DND-41 (cell line): ENCODE results near the gene ABLIM1.

Experiments
- ATAC-seq: fragments of 200-7000 bp; cut with Tn5 transposase; 3 replicates; pipeline ENCODE4 v1.9.1; 2021; ENCODE audit warnings: low read depth; ENCODE audit not compliant: insufficient read depth
- DNase-seq: peaks from one replicate; pipeline ENCODE4 v3.0.0-alpha.2; 2020
- H2AFZ ChIP-seq: 2 replicates; pipeline ENCODE4 v1.6.0; 2012; ENCODE audit warnings: low read depth, low read length
- H3K27ac ChIP-seq: 2 replicates; pipeline ENCODE4 v1.5.1; 2012; ENCODE audit warnings: low read length, inconsistent platforms
- H3K27me3 ChIP-seq: fragments of 200-600 bp; sonication (generic); 2 replicates; pipeline ENCODE4 v1.6.0; 2012; ENCODE audit warnings: low read length, mild to moderate bottlenecking, inconsistent platforms; ENCODE audit not compliant: insufficient read depth, poor library complexity
- H3K36me3 ChIP-seq: 2 replicates; pipeline ENCODE4 v1.5.1; 2012; ENCODE audit warnings: low read length, inconsistent platforms; ENCODE audit not compliant: insufficient read depth
- H3K4me1 ChIP-seq: 2 replicates; pipeline ENCODE4 v1.5.1; 2012; ENCODE audit warnings: mild to moderate bottlenecking, low read length; ENCODE audit not compliant: insufficient read depth
- H3K4me2 ChIP-seq: 2 replicates; pipeline ENCODE4 v1.6.0; 2012; ENCODE audit warnings: mild to moderate bottlenecking, moderate library complexity, low read length, inconsistent platforms; ENCODE audit not compliant: insufficient read depth
- H3K4me3 ChIP-seq, 2 experiments: fragments of 200-600 bp in 1 of 2; shearing (Covaris generic) in 1 of 2; 2 replicates each; pipeline ENCODE4 v1.5.1; 2012 to 2016; ENCODE audit warnings: inconsistent platforms in 2 of 2, low read length in 2 of 2, mild to moderate bottlenecking in 2 of 2, low read depth in 1 of 2, moderate library complexity in 1 of 2
- H3K79me2 ChIP-seq: 2 replicates; pipeline ENCODE4 v1.6.0; 2012; ENCODE audit warnings: low read length, inconsistent platforms; ENCODE audit not compliant: insufficient read depth
- H3K9ac ChIP-seq: 2 replicates; pipeline ENCODE4 v1.6.0; 2012; ENCODE audit warnings: low read depth, mild to moderate bottlenecking, inconsistent platforms, low read length, moderate library complexity
- H3K9me3 ChIP-seq: 2 replicates; pipeline ENCODE4 v1.5.1; 2012; ENCODE audit warnings: low read length, moderate library complexity, mild to moderate bottlenecking, inconsistent platforms; ENCODE audit not compliant: insufficient read depth, severe bottlenecking
- H4K20me1 ChIP-seq: 2 replicates; pipeline ENCODE4 v1.6.0; 2012; ENCODE audit warnings: low read length; ENCODE audit not compliant: insufficient read depth
- CTCF ChIP-seq: IDR thresholded peaks from 2 replicates; pipeline ENCODE4 v1.5.1; 2012; ENCODE audit warnings: borderline replicate concordance, low read length, moderate library complexity, mild to moderate bottlenecking; ENCODE audit not compliant: poor library complexity, severe bottlenecking; ENCODE audit errors: extremely low read depth
- EZH2 ChIP-seq: IDR thresholded peaks from 3 replicates; pipeline ENCODE4 v1.6.1; 2012; ENCODE audit warnings: borderline replicate concordance, low read depth, mild to moderate bottlenecking, moderate library complexity, low read length, inconsistent platforms; ENCODE audit not compliant: severe bottlenecking

The ABLIM1 gene

GRCh38 chr10:114408112-114408967, 249.7 kb downstream of the ABLIM1 start:
- H3K27me3 ChIP-seq: peaks cover 11% of the 10 kb centered on the region
- no peak overlapping the region for H3K9ac ChIP-seq
- ATAC-seq (peak; percentile 47; the same call in 1 of the 3 replicates), DNase-seq (no peak)
- no peaks in the 10 kb centered on the region for H3K79me2 ChIP-seq
- no peaks in the 10 kb centered on the region for H4K20me1 ChIP-seq
- TF ChIP-seq CTCF (no peak), EZH2 (no peak)
- no peak overlapping the region for H3K4me3 ChIP-seq
- no peak overlapping the region for H3K4me2 ChIP-seq
- H3K4me1 ChIP-seq: no peaks in the 10 kb centered on the region
- H3K9me3 ChIP-seq: no peaks in the 10 kb centered on the region
- H2AFZ ChIP-seq: no peak overlapping the region
- no peaks in the 10 kb centered on the region for H3K36me3 ChIP-seq
- no peak overlapping the region for H3K27ac ChIP-seq

- DNase-seq: no peak
- peaks cover 5% of the 10 kb centered on the region for H3K27me3 ChIP-seq
- H3K27ac ChIP-seq: no peak overlapping the region
- H3K4me3 ChIP-seq: no peak overlapping the region
- TF ChIP-seq EZH2: no peak
- no peak for TF ChIP-seq CTCF
- ATAC-seq: no peak
- no peaks in the 10 kb centered on the region for H3K36me3 ChIP-seq
- no peak overlapping the region for H3K4me2 ChIP-seq
- H3K9me3 ChIP-seq: no peaks in the 10 kb centered on the region
- H3K79me2 ChIP-seq: no peaks in the 10 kb centered on the region
- H4K20me1 ChIP-seq: no peaks in the 10 kb centered on the region
- no peak overlapping the region for H2AFZ ChIP-seq
- H3K9ac ChIP-seq: no peak overlapping the region
- H3K4me1 ChIP-seq: no peaks in the 10 kb centered on the region
Observed at GRCh38 chr10:114406455-114406854, 251.6 kb downstream of the ABLIM1 start.

GRCh38 chr10:114405011-114405350, 253.1 kb downstream of the ABLIM1 start:
- ATAC-seq: no peak

More at GRCh38 chr10:114405011-114405350, 253.1 kb downstream of the ABLIM1 start:
- TF ChIP-seq CTCF: no peak
- TF ChIP-seq EZH2: no peak
- Histone ChIP-seq H2AFZ (no peak overlapping the region), H3K79me2 (no peaks in the 10 kb centered on the region), H3K9me3 (no peaks in the 10 kb centered on the region), H3K36me3 (no peaks in the 10 kb centered on the region), H4K20me1 (no peaks in the 10 kb centered on the region), H3K4me1 (no peaks in the 10 kb centered on the region), H3K27me3 (peaks cover 2% of the 10 kb centered on the region), H3K4me3 (no peak overlapping the region), H3K27ac (no peak overlapping the region), H3K9ac (no peak overlapping the region), H3K4me2 (no peak overlapping the region)
- no peak for DNase-seq
